Mucosa of descending colon (tissue), 3 donors: ENCODE data around the gene FAM210A. TPM values are rescaled to one million over a fixed set of nuclear protein-coding genes. Genes with fewer than 3 reads are reported as not detected.
A peak's percentile ranks its signal among the peaks of the same experiment; 100 is the strongest.

Source experiments
- ATAC-seq: fragments of 200-7000 bp; cut with Tn5 transposase; one replicate; pipeline ENCODE4 v1.9.1; 2020; ENCODE audit warnings: mild to moderate bottlenecking, moderate library complexity
- DNase-seq, 3 donors: peaks; one replicate each; pipeline ENCODE4 v3.0.0-alpha.2; 2020
- H3K36me3 ChIP-seq: fragments of 200-600 bp; one replicate; pipeline ENCODE4 v1.8.0; 2021; ENCODE audit warnings: low read depth, mild to moderate bottlenecking
- H3K4me1 ChIP-seq: fragments of 200-600 bp; one replicate; pipeline ENCODE4 v1.8.0; 2021; ENCODE audit warnings: low read depth, mild to moderate bottlenecking
- H3K4me3 ChIP-seq: fragments of 200-600 bp; one replicate; pipeline ENCODE4 v1.8.0; 2021; ENCODE audit warnings: mild to moderate bottlenecking
- H3K9me3 ChIP-seq: fragments of 200-600 bp; one replicate; pipeline ENCODE4 v1.8.0; 2021; ENCODE audit warnings: mild to moderate bottlenecking
- CTCF ChIP-seq: fragments of 200-600 bp; IDR thresholded peaks from one replicate; pipeline ENCODE4 v1.8.0; 2022; ENCODE audit warnings: antibody characterized with exemption, mild to moderate bottlenecking
- intact Hi-C, 2 donors: fragments of 100-400 bp; cut with DNase I in 1 of 2; cut with micrococcal nuclease in 1 of 2; formaldehyde crosslinking; loops; one replicate each; pipeline versions ENCODE4 v1.11.0 to v1.11.1; 2022; cut with DNase I, micrococcal nuclease
- total RNA-seq, 3 donors: library from RNA; stranded (reverse); fragmentation: NEBNext Ultra II Directional in 2 of 3; extraction: Animal tissue kit (Norgen Biotek cat#: 25700) in 2 of 3; gene quantifications; one replicate each; pipeline versions ENCODE4 v1.2.1 to v1.2.4, GENCODE V29; 2021 to 2023
- donor health status: DM: no; HTN: no; CAD: no; lungs with moderate emphysema.
- donor health status: DM: no; HTN: no; CAD: no.
- donor health status: DM: no; HTN: yes; CAD: no.

Gene FAM210A
- total RNA-seq, 3 donors from 2014 or later = 14.4 to 17.5 (median 16.2) TPM

GRCh38 chr18:13715330-13715729, 11.0 kb downstream of the FAM210A start:
- no peaks in the 10 kb centered on the region for H3K36me3 ChIP-seq
- TF ChIP-seq CTCF = no peak
- H3K4me1 ChIP-seq = no peaks in the 10 kb centered on the region
- intact Hi-C loops = no loop called here
- H3K9me3 ChIP-seq = no peaks in the 10 kb centered on the region
- ATAC-seq (no peak), DNase-seq (no peak)
- H3K4me3 ChIP-seq = no peak overlapping the region

GRCh38 chr18:13713455-13714055, 12.8 kb downstream of the FAM210A start:
- H3K9me3 ChIP-seq = no peaks in the 10 kb centered on the region
- H3K36me3 ChIP-seq = no peaks in the 10 kb centered on the region
- no peak overlapping the region for H3K4me3 ChIP-seq
- no peak for ATAC-seq
- no peaks in the 10 kb centered on the region for H3K4me1 ChIP-seq
- no peak for TF ChIP-seq CTCF
- no peak for DNase-seq
- intact Hi-C loops = no loop called here

- no peak for TF ChIP-seq CTCF
- H3K9me3 ChIP-seq = no peaks in the 10 kb centered on the region
Observed at GRCh38 chr18:13712400-13713131, 13.8 kb downstream of the FAM210A start.

GRCh38 chr18:13710414-13710831, 15.9 kb downstream of the FAM210A start:
- intact Hi-C loops = no loop called here
- Histone ChIP-seq H3K4me1 (no peaks in the 10 kb centered on the region), H3K36me3 (no peaks in the 10 kb centered on the region), H3K9me3 (no peaks in the 10 kb centered on the region), H3K4me3 (no peak overlapping the region)
- TF ChIP-seq CTCF = no peak
- DNase-seq = no peak
- peak; percentile 25 for ATAC-seq

More at GRCh38 chr18:13712400-13713131, 13.8 kb downstream of the FAM210A start:
- Histone ChIP-seq H3K4me1 (no peaks in the 10 kb centered on the region), H3K36me3 (no peaks in the 10 kb centered on the region), H3K4me3 (no peak overlapping the region)
- ATAC-seq = no peak
- intact Hi-C loops = no loop called here
- no peak for DNase-seq

GRCh38 chr18:13703899-13704298, 22.5 kb downstream of the FAM210A start:
- no peaks in the 10 kb centered on the region for H3K36me3 ChIP-seq
- no peak overlapping the region for H3K4me3 ChIP-seq
- ATAC-seq (no peak), DNase-seq (no peak)
- TF ChIP-seq CTCF = no peak
- intact Hi-C loops = no loop called here
- H3K4me1 ChIP-seq = no peaks in the 10 kb centered on the region
- H3K9me3 ChIP-seq = peaks cover 38% of the 10 kb centered on the region
